GM12878 (cell line): Measurements from ENCODE around the gene VAT1.

Source experiments
- CBFB ChIP-seq: IDR thresholded peaks from 2 replicates; pipeline ENCODE4 v1.6.1; 2016; ENCODE audit warnings: antibody characterized with exemption, low read depth
- CREM ChIP-seq: IDR thresholded peaks from 2 replicates; pipeline ENCODE4 v1.6.1; 2014; ENCODE audit warnings: antibody characterized with exemption, low read depth
- CTCF ChIP-seq, 3 experiments: IDR thresholded peaks in 2 of 3; conservative IDR thresholded peaks in 1 of 3; 2 replicates each; pipeline ENCODE4 v1.5.1; 2011; ENCODE audit warnings: low read depth in 3 of 3, low read length in 3 of 3, mild to moderate bottlenecking in 3 of 3, control low read depth in 2 of 3, moderate library complexity in 2 of 3, inconsistent platforms in 1 of 3, mixed read lengths in 1 of 3; ENCODE audit not compliant: control insufficient read depth in 2 of 3, insufficient read depth in 1 of 3; ENCODE audit errors: extremely low read depth in 1 of 3
- EGR1 ChIP-seq, 2 experiments: IDR thresholded peaks; 1 replicate in 1 of 2; 2 replicates in 1 of 2; pipeline ENCODE4 v1.6.1; 2011 to 2012; ENCODE audit warnings: low read depth in 2 of 2, low read length in 2 of 2, borderline replicate concordance in 1 of 2, mild to moderate bottlenecking in 1 of 2, moderate library complexity in 1 of 2
- MAX ChIP-seq: IDR thresholded peaks from 2 replicates; pipeline ENCODE4 v1.6.1; 2012; ENCODE audit warnings: low read depth, low read length, improper control_type of control experiment
- POLR2A ChIP-seq: IDR thresholded peaks from 2 replicates; pipeline ENCODE4 v1.6.1; 2011; ENCODE audit warnings: low read depth, mild to moderate bottlenecking, low read length
- PRDM15 ChIP-seq: fragments of 450-650 bp; formaldehyde crosslinking; IDR thresholded peaks from 2 replicates; pipeline ENCODE4 v1.4.0; 2020; ENCODE audit warnings: mild to moderate bottlenecking, moderate library complexity
- RAD51 ChIP-seq: fragments of 450-650 bp; IDR thresholded peaks from 2 replicates; pipeline ENCODE4 v1.6.1; 2016; ENCODE audit warnings: moderate library complexity, mild to moderate bottlenecking, inconsistent platforms
- SIN3A ChIP-seq: IDR thresholded peaks from 2 replicates; pipeline ENCODE4 v1.6.1; 2012; ENCODE audit warnings: low read depth, low read length, improper control_type of control experiment
- SIX5 ChIP-seq: IDR thresholded peaks from 2 replicates; pipeline ENCODE4 v1.6.1; 2011; ENCODE audit warnings: mild to moderate bottlenecking, low read depth, low read length, moderate library complexity; ENCODE audit not compliant: severe bottlenecking
- SMAD1 ChIP-seq: fragments of 450-650 bp; IDR thresholded peaks from 2 replicates; pipeline ENCODE4 v1.6.1; 2018; ENCODE audit warnings: mild to moderate bottlenecking, low read depth; ENCODE audit not compliant: partially characterized antibody
- YY1 ChIP-seq: IDR thresholded peaks from 2 replicates; pipeline ENCODE4 v1.6.1; 2011; ENCODE audit warnings: low read depth, mild to moderate bottlenecking, low read length

- TF ChIP-seq CTCF (IDR thresholded peaks at IDR 0.05 in 2 of 3, conservative IDR thresholded peaks at IDR 0.05 in 1 of 3; ENCODE audit: control insufficient read depth in 2 of 3, extremely low read depth in 1 of 3, insufficient read depth in 1 of 3, low read depth in 3 of 3, low read length in 3 of 3) = no peak
- TF ChIP-seq CBFB = no peak
- no peak for TF ChIP-seq SMAD1
- no peak for TF ChIP-seq YY1
- TF ChIP-seq MAX = no peak
- TF ChIP-seq CREM = no peak
- no peak for TF ChIP-seq PRDM15 (CRISPR knock-in tag)
- no peak for TF ChIP-seq POLR2A
- TF ChIP-seq SIX5 = no peak
- no peak for TF ChIP-seq RAD51
- TF ChIP-seq SIN3A = no peak
- TF ChIP-seq EGR1 (IDR thresholded peaks at IDR 0.05; ENCODE audit: borderline replicate concordance in 1 of 2, low read depth in 2 of 2, low read length in 2 of 2) = no peak
Measured at GRCh38 chr17:43070872-43071271, 48.7 kb upstream of the VAT1 start.
